ENCODE results near the gene DCAF15.

Gene DCAF15

GRCh38 chr19:13931391-13932148 lies 20.7 kb upstream of the DCAF15 start:
- no peak for DNase-seq

GRCh38 chr19:13932149-13932637 lies 20.1 kb upstream of the DCAF15 start:
- no peak for DNase-seq

- no peak for DNase-seq
Measured at GRCh38 chr19:13932911-13933393, 19.4 kb upstream of the DCAF15 start.

- no peak for DNase-seq
Measured at GRCh38 chr19:13934785-13935109, 17.6 kb upstream of the DCAF15 start.

- no peak for DNase-seq
Measured at GRCh38 chr19:13935765-13936510, 16.4 kb upstream of the DCAF15 start.

- DNase-seq: no peak
Measured at GRCh38 chr19:13937479-13938300, 14.6 kb upstream of the DCAF15 start.

- DNase-seq: no peak
Measured at GRCh38 chr19:13938301-13939064, 13.8 kb upstream of the DCAF15 start, which contains the start of gene PODNL1. Gene PODNL1 (minus strand): TSS chr19:13938417. CDS start chr19:13938181, 236 bp downstream.

GRCh38 chr19:13942023-13942684 lies 10.2 kb upstream of the DCAF15 start:
- DNase-seq: no peak

GRCh38 chr19:13946414-13946813 lies 5.9 kb upstream of the DCAF15 start:
- no peak for DNase-seq

GRCh38 chr19:13951043-13951442 lies 1.3 kb upstream of the DCAF15 start:
- no peak for DNase-seq

GRCh38 chr19:13951799-13952153 lies 533 bp upstream of the DCAF15 start:
- DNase-seq: no peak

- DNase-seq: no peak
Measured at GRCh38 chr19:13952931-13953531, 722 bp downstream of the DCAF15 start.

- no peak for DNase-seq
Measured at GRCh38 chr19:13954185-13954584, 1.9 kb downstream of the DCAF15 start.

GRCh38 chr19:13955662-13956364 lies 3.5 kb downstream of the DCAF15 start:
- DNase-seq: no peak

GRCh38 chr19:13956365-13956744 lies 4.0 kb downstream of the DCAF15 start:
- no peak for DNase-seq

GRCh38 chr19:13957051-13957450 lies 4.7 kb downstream of the DCAF15 start:
- no peak for DNase-seq

GRCh38 chr19:13958043-13958442 lies 5.7 kb downstream of the DCAF15 start:
- DNase-seq: no peak

- DNase-seq: no peak
Measured at GRCh38 chr19:13959141-13959961, 7.0 kb downstream of the DCAF15 start.

GRCh38 chr19:13959962-13960862 lies 7.9 kb downstream of the DCAF15 start:
- no peak for DNase-seq
